PC-3 (cell line): ENCODE data around the gene CHRNA4. TPM values are rescaled to one million over a fixed set of nuclear protein-coding genes. Genes with fewer than 3 reads are reported as not detected.
"Not testable (repeated sequence)": the region's sequence is repeated elsewhere in the genome, so short reads cannot be mapped to it uniquely, and the experiment has no call there.

ENCODE experiments used
- ATAC-seq: fragments of 200-7000 bp; cut with Tn5 transposase; 2 replicates; pipeline ENCODE4 v1.9.1; 2020; ENCODE audit warnings: mild to moderate bottlenecking, moderate library complexity
- BruUV-seq: library from RNA; stranded (reverse); fragments of 400-500 nt; replicated peaks from 2 replicates; lab custom pipeline; 2021; lab: Mats Ljungman, UMichigan
- CTCF ChIA-PET: fragments of 300-600 bp; sonication (Branson Sonifier 250); formaldehyde crosslinking; loops from one replicate; lab custom pipeline; 2022; ENCODE audit warnings: antibody characterized with exemption; lab: Charles Lee
- POLR2A ChIA-PET: fragments of 300-600 bp; sonication (Branson Sonifier 250); formaldehyde crosslinking; loops from one replicate; lab custom pipeline; 2022; ENCODE audit warnings: antibody characterized with exemption; ENCODE audit not compliant: unreplicated experiment; lab: Charles Lee
- DNase-seq: peaks from one replicate; pipeline ENCODE4 v3.0.0-alpha.2; 2015
- H2AFZ ChIP-seq: fragments of 300-600 bp; sonication (generic); 2 replicates; pipeline ENCODE4 v1.6.0; 2016; ENCODE audit warnings: antibody characterized with exemption, low read length
- H3F3A ChIP-seq: fragments of 300-600 bp; sonication (generic); one replicate; pipeline ENCODE4 v1.6.0; 2017; ENCODE audit warnings: antibody characterized with exemption, low read length, control low read depth, mild to moderate bottlenecking; ENCODE audit not compliant: unreplicated experiment
- H3K27ac ChIP-seq: fragments of 300-600 bp; sonication (generic); 2 replicates; pipeline ENCODE4 v1.5.1; 2016; ENCODE audit warnings: mild to moderate bottlenecking, low read length
- H3K27me3 ChIP-seq: fragments of 300-600 bp; sonication (generic); 2 replicates; pipeline ENCODE4 v1.6.1; 2016; ENCODE audit warnings: low read length, mixed read lengths
- H3K36me3 ChIP-seq: fragments of 300-600 bp; sonication (generic); 2 replicates; pipeline ENCODE4 v1.6.1; 2016; ENCODE audit warnings: low read depth, mixed run types, low read length, mixed read lengths
- H3K4me1 ChIP-seq: fragments of 300-600 bp; sonication (generic); 2 replicates; pipeline ENCODE4 v1.5.1; 2016; ENCODE audit warnings: low read length; ENCODE audit not compliant: insufficient read depth
- H3K4me2 ChIP-seq: fragments of 300-600 bp; sonication (generic); 2 replicates; pipeline ENCODE4 v1.6.0; 2016; ENCODE audit warnings: low read length
- H3K4me3 ChIP-seq: fragments of 300-600 bp; sonication (generic); 2 replicates; pipeline ENCODE4 v1.5.1; 2016; ENCODE audit warnings: mild to moderate bottlenecking, low read length, mixed read lengths
- H3K79me2 ChIP-seq: fragments of 300-600 bp; sonication (generic); 2 replicates; pipeline ENCODE4 v1.6.1; 2017; ENCODE audit warnings: low read length, mixed read lengths
- H3K9ac ChIP-seq: fragments of 300-600 bp; sonication (generic); 2 replicates; pipeline ENCODE4 v1.6.0; 2016; ENCODE audit warnings: mild to moderate bottlenecking, low read length
- H3K9me2 ChIP-seq: fragments of 300-600 bp; sonication (generic); replicated peaks from 2 replicates; pipeline ENCODE4 v1.6.1; 2016; ENCODE audit warnings: mixed run types, low read length, mixed read lengths
- H3K9me3 ChIP-seq: fragments of 300-600 bp; sonication (generic); 2 replicates; pipeline ENCODE4 v1.6.1; 2016; ENCODE audit warnings: low read length, mixed read lengths
- H4K20me1 ChIP-seq: fragments of 300-600 bp; sonication (generic); 2 replicates; pipeline ENCODE4 v1.6.1; 2016; ENCODE audit warnings: low read length, mixed read lengths
- EZH2 ChIP-seq: fragments of 300-600 bp; sonication (generic); IDR thresholded peaks from one replicate; pipeline ENCODE4 v1.6.1; 2017; ENCODE audit warnings: antibody characterized with exemption, mild to moderate bottlenecking, low read length; ENCODE audit not compliant: unreplicated experiment
- EZH2phosphoT487 ChIP-seq: fragments of 300-600 bp; sonication (generic); IDR thresholded peaks from 2 replicates; pipeline ENCODE4 v1.6.1; 2018; ENCODE audit warnings: mild to moderate bottlenecking, antibody characterized with exemption, low read length, borderline replicate concordance
- intact Hi-C: fragments of 100-400 bp; cut with micrococcal nuclease; formaldehyde crosslinking; loops from 2 replicates; pipeline ENCODE4 v1.9.0; 2023
- total RNA-seq: library from RNA; depleted of rRNA; stranded (reverse); fragments of >200 nt; gene quantifications from 2 replicates; pipeline ENCODE4 v1.2.3, GENCODE V29; 2014
- TF ChIP-seq, protein P1 (sequence below): fragments of 300-600 bp; sonication (generic); conservative IDR thresholded peaks from 2 replicates; pipeline ENCODE4 v1.5.1; 2017; ENCODE audit warnings: antibody characterized with exemption, low read depth, mild to moderate bottlenecking, low read length

CHRNA4 gene
- total RNA-seq, 1 experiment from 2014 or later, result not detected

DNA sequence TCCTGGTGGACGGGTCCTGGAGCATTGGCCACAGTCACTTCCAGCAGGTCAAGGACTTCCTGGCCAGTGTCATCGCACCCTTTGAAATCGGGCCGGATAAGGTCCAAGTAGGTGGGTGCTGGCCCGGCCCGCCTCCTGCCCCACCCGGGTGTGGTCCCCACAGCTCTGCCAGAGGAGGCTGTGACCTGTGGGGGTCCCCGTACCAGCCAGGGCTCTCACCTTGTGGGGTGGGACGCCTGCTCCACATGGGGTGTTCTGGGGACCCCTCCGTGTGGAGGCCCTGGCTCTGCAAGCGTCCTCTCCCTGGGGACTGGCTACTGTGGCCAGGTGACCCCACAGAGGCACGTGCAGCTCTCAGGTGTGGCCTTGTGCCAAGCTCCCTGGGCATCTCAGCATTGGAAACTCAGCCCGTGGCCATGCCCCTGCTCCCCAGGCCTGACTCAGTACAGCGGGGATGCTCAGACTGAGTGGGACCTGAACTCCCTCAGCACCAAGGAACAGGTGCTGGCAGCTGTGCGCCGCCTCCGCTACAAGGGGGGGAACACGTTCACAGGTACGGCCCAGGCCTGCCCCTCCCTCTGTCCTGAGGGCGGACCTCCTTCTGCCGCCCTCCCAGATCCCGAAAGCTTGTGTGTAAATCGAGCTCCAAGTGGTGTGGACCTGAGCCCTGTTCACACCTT is 53.5 kb downstream of the CHRNA4 start:
- H3K36me3 ChIP-seq, result no peaks in the 10 kb centered on the region
- intact Hi-C loops, result no loop called here
- TF ChIP-seq, protein P1, sequence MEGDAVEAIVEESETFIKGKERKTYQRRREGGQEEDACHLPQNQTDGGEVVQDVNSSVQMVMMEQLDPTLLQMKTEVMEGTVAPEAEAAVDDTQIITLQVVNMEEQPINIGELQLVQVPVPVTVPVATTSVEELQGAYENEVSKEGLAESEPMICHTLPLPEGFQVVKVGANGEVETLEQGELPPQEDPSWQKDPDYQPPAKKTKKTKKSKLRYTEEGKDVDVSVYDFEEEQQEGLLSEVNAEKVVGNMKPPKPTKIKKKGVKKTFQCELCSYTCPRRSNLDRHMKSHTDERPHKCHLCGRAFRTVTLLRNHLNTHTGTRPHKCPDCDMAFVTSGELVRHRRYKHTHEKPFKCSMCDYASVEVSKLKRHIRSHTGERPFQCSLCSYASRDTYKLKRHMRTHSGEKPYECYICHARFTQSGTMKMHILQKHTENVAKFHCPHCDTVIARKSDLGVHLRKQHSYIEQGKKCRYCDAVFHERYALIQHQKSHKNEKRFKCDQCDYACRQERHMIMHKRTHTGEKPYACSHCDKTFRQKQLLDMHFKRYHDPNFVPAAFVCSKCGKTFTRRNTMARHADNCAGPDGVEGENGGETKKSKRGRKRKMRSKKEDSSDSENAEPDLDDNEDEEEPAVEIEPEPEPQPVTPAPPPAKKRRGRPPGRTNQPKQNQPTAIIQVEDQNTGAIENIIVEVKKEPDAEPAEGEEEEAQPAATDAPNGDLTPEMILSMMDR, result no peak
- TF ChIP-seq EZH2phosphoT487 (no peak), EZH2 (no peak)
- ChIA-PET POLR2A (no interaction called here), CTCF (no interaction called here)
- H3K9me3 ChIP-seq, result no peaks in the 10 kb centered on the region
- ATAC-seq (no peak), DNase-seq (no peak)
- H3K79me2 ChIP-seq, result no peaks in the 10 kb centered on the region
- no peak overlapping the region for H3K4me2 ChIP-seq
- H3K4me3 ChIP-seq, result no peak overlapping the region
- no peak overlapping the region for H2AFZ ChIP-seq
- H3K27me3 ChIP-seq, result peaks cover 19% of the 10 kb centered on the region; the same call in 1 of the 2 replicates
- no peaks in the 10 kb centered on the region for H3F3A ChIP-seq
- no peaks in the 10 kb centered on the region for H3K9me2 ChIP-seq
- H3K9ac ChIP-seq, result no peak overlapping the region
- H3K27ac ChIP-seq, result no peak overlapping the region
- H4K20me1 ChIP-seq, result no peaks in the 10 kb centered on the region
- no peaks in the 10 kb centered on the region for H3K4me1 ChIP-seq
- BruUV-seq, result no TSS peak

DNA sequence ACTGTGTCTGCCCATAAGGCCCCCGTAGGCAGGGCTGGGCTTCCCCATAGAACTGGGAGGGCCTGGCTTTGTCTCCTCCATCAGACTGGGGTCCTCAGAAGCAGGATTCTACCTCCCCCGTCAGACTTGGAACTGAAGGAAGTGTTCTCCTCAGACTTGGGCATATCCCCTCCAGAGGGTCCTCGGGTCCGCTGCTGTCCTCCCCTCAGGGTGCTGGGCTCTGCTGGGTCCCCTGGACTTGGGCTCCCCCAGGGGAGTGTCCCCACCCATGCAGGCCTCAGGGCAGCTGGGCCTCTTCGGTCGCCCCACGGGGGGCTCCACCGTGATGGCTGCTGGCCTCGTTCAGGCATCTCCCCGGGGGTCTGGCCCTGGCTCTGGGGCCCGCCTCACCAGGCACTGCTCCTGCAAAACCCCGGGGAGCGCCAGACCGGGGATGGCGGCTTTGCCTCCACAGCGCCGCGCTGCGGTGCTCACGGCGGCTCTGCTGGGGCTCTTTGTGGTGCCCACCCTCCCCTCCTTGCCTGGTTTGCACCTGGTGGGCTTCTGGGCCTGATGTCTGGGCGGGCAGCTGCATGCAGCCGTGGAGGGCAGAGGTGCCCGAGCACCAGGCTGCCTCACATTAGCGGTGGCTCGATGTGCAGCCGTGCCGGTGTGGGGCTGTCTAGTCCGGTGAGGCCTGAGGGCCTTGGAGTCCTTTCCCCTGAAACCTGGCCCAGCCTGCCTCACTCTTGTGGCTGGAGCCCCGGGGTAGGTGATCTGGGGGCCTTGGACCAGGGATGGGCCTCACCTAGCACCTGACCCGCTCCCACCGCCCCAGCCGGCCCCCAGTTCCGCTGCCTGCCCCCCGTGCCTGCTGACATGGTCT is 54.2 kb downstream of the CHRNA4 start:
- Histone ChIP-seq H4K20me1 (no peaks in the 10 kb centered on the region), H3K9me3 (no peaks in the 10 kb centered on the region), H3K9me2 (no peaks in the 10 kb centered on the region), H3K4me2 (no peak overlapping the region), H3F3A (no peaks in the 10 kb centered on the region), H3K9ac (no peak overlapping the region), H3K4me1 (no peaks in the 10 kb centered on the region), H3K79me2 (no peaks in the 10 kb centered on the region), H3K4me3 (no peak overlapping the region), H3K36me3 (no peaks in the 10 kb centered on the region), H3K27me3 (peaks cover 21% of the 10 kb centered on the region; the same call in 1 of the 2 replicates), H3K27ac (no peak overlapping the region), H2AFZ (no peak overlapping the region)
- intact Hi-C loops, result no loop called here
- DNase-seq (no peak), ATAC-seq (no peak)
- no peak for TF ChIP-seq EZH2phosphoT487
- TF ChIP-seq, protein P1, result no peak
- TF ChIP-seq EZH2, result no peak
- ChIA-PET POLR2A (no interaction called here), CTCF (no interaction called here)
- BruUV-seq, result no TSS peak

DNA sequence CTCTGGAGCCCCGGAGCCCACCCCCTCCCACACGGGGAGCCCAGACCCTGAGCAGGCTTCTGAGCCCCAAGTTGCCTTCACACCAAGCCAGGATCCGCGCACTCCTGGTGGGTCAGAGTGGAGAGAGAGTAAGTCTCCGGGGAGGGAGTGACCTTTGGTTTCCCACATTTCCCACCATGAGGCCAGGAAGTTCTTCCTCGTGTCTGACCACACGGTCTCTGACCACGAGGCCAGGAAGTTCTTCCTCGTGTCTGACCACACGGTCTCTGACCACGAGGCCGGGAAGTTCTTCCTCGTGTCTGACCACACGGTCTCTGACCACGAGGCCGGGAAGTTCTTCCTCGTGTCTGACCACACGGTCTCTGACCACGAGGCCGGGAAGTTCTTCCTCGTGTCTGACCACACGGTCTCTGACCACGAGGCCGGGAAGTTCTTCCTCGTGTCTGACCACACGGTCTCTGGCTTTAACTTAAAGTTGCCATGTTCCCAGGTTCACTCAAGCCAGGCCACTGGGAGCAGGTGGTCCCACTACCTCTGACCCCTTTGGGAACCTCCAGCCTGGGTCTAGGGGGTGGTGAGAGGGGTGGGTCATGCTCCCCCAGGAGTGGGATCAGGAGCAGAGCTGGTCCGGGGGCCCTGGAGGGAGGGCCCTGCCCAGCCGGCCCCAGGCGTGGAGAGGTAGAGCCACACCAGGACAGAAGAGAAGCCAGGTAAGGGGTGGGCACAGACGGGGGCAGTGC is 55.0 kb downstream of the CHRNA4 start:
- H4K20me1 ChIP-seq, H3F3A ChIP-seq, H2AFZ ChIP-seq, H3K79me2 ChIP-seq, H3K27ac ChIP-seq, H3K4me2 ChIP-seq, H3K9me3 ChIP-seq, H3K4me3 ChIP-seq, DNase-seq, BruUV-seq, ATAC-seq, H3K9ac ChIP-seq, H3K9me2 ChIP-seq, H3K36me3 ChIP-seq, intact Hi-C loops, POLR2A ChIA-PET, CTCF ChIA-PET, H3K4me1 ChIP-seq: not testable (repeated sequence)
- H3K27me3 ChIP-seq, result peaks cover 28% of the 10 kb centered on the region; the same call in 1 of the 2 replicates
